ENCODE results near the gene CAMTA1.

Gene CAMTA1

GRCh38 chr1:7531562-7532340 is 746.5 kb downstream of the CAMTA1 start:
- DNase-seq: no peak

GRCh38 chr1:7533006-7533405 is 747.8 kb downstream of the CAMTA1 start:
- DNase-seq: no peak

- DNase-seq: no peak
Measured at GRCh38 chr1:7534061-7534825, 749.0 kb downstream of the CAMTA1 start.

- no peak for DNase-seq
Measured at GRCh38 chr1:7535016-7535415, 749.8 kb downstream of the CAMTA1 start.

- DNase-seq: no peak
Measured at GRCh38 chr1:7535934-7536878, 751.0 kb downstream of the CAMTA1 start.

- no peak for DNase-seq
Measured at GRCh38 chr1:7536891-7537591, 751.8 kb downstream of the CAMTA1 start.

GRCh38 chr1:7538033-7538432 is 752.8 kb downstream of the CAMTA1 start:
- DNase-seq: no peak

- DNase-seq: no peak
Measured at GRCh38 chr1:7538849-7539768, 753.9 kb downstream of the CAMTA1 start.

GRCh38 chr1:7539769-7540175 is 754.5 kb downstream of the CAMTA1 start:
- DNase-seq: no peak

- DNase-seq: no peak
Measured at GRCh38 chr1:7540816-7541215, 755.6 kb downstream of the CAMTA1 start.

- no peak for DNase-seq
Measured at GRCh38 chr1:7541629-7542028, 756.4 kb downstream of the CAMTA1 start.

GRCh38 chr1:7543718-7544090 is 758.5 kb downstream of the CAMTA1 start:
- no peak for DNase-seq

- DNase-seq: peak in 1 of 2 donors; percentile 13
Measured at GRCh38 chr1:7549277-7550161, 764.3 kb downstream of the CAMTA1 start.

GRCh38 chr1:7550261-7550865 is 765.1 kb downstream of the CAMTA1 start:
- DNase-seq: no peak

- no peak for DNase-seq
Measured at GRCh38 chr1:7550981-7551380, 765.7 kb downstream of the CAMTA1 start.

GRCh38 chr1:7551442-7551841 is 766.2 kb downstream of the CAMTA1 start:
- DNase-seq: no peak

GRCh38 chr1:7552402-7552801 is 767.1 kb downstream of the CAMTA1 start:
- no peak for DNase-seq

- no peak for DNase-seq
Measured at GRCh38 chr1:7553042-7553690, 767.9 kb downstream of the CAMTA1 start.

Data from bone marrow (tissue), 2 donors.